GM23338 (cell line): ENCODE measurements around the gene DIAPH1. TPM values are rescaled to one million over a fixed set of nuclear protein-coding genes. Genes with fewer than 3 reads are reported as not detected.

Experiments
- ATAC-seq: fragments of 200-7000 bp; cut with Tn5 transposase; 3 replicates; pipeline ENCODE4 v1.9.1; 2020
- DNase-seq: peaks from one replicate; pipeline ENCODE4 v3.0.0-alpha.2; 2015; ENCODE audit warnings: low spot score
- H2AFZ ChIP-seq: fragments of 200-600 bp; sonication (generic); 2 replicates; pipeline ENCODE4 v1.8.0; 2016; ENCODE audit warnings: antibody characterized with exemption, mild to moderate bottlenecking, moderate library complexity
- H3F3A ChIP-seq: fragments of 200-600 bp; sonication (generic); replicated peaks from 2 replicates; pipeline ENCODE4 v1.8.0; 2017; ENCODE audit warnings: antibody characterized with exemption, mixed run types, low read depth
- H3K27ac ChIP-seq: fragments of 200-600 bp; sonication (generic); 2 replicates; pipeline ENCODE4 v1.6.1; 2016; ENCODE audit warnings: low read depth
- H3K27me3 ChIP-seq: fragments of 200-600 bp; sonication (generic); 2 replicates; pipeline ENCODE4 v1.8.0; 2016; ENCODE audit warnings: mild to moderate bottlenecking, mixed run types, moderate library complexity; ENCODE audit not compliant: insufficient read depth
- H3K36me3 ChIP-seq: fragments of 200-600 bp; sonication (generic); 2 replicates; pipeline ENCODE4 v1.8.0; 2016; ENCODE audit warnings: mild to moderate bottlenecking; ENCODE audit not compliant: insufficient read depth
- H3K4me1 ChIP-seq: fragments of 200-600 bp; sonication (generic); 2 replicates; pipeline ENCODE4 v1.8.0; 2016; ENCODE audit warnings: mild to moderate bottlenecking, moderate library complexity; ENCODE audit not compliant: insufficient read depth
- H3K4me2 ChIP-seq: fragments of 200-600 bp; sonication (generic); 2 replicates; pipeline ENCODE4 v1.7.1; 2017; ENCODE audit warnings: mixed run types
- H3K4me3 ChIP-seq: fragments of 200-600 bp; sonication (generic); 2 replicates; pipeline ENCODE4 v1.6.1; 2016; ENCODE audit warnings: mixed run types
- H3K79me2 ChIP-seq: fragments of 200-600 bp; sonication (generic); replicated peaks from 2 replicates; pipeline ENCODE4 v1.8.0; 2017; ENCODE audit warnings: mild to moderate bottlenecking; ENCODE audit not compliant: insufficient read depth
- H3K9me2 ChIP-seq: fragments of 200-600 bp; sonication (generic); 2 replicates; pipeline ENCODE4 v1.8.0; 2017; ENCODE audit not compliant: insufficient read depth
- H4K20me1 ChIP-seq: fragments of 200-600 bp; sonication (generic); replicated peaks from 2 replicates; pipeline ENCODE4 v1.8.0; 2017; ENCODE audit warnings: mild to moderate bottlenecking; ENCODE audit not compliant: insufficient read depth
- H3K27ac Mint-ChIP-seq: 2 replicates; pipeline ENCODE4 v1.8.0; 2020; ENCODE audit warnings: inconsistent platforms, mild to moderate bottlenecking, moderate library complexity, mixed read lengths
- H3K27me3 Mint-ChIP-seq: 3 replicates; pipeline ENCODE4 v1.8.0; 2022; ENCODE audit warnings: low read depth, mild to moderate bottlenecking, moderate library complexity, mixed read lengths, inconsistent platforms; ENCODE audit not compliant: insufficient read depth, poor library complexity
- H3K36me3 Mint-ChIP-seq: 3 replicates; pipeline ENCODE4 v1.8.0; 2021; ENCODE audit warnings: low read depth, mild to moderate bottlenecking, inconsistent platforms, moderate library complexity, mixed read lengths
- H3K4me1 Mint-ChIP-seq: 3 replicates; pipeline ENCODE4 v1.8.0; 2020; ENCODE audit warnings: mild to moderate bottlenecking, inconsistent platforms, mixed read lengths
- H3K4me3 Mint-ChIP-seq: 3 replicates; pipeline ENCODE4 v1.8.0; 2021; ENCODE audit warnings: moderate library complexity, mild to moderate bottlenecking, inconsistent platforms, mixed read lengths
- H3K9me3 Mint-ChIP-seq: 3 replicates; pipeline ENCODE4 v1.8.0; 2020; ENCODE audit warnings: moderate library complexity, mild to moderate bottlenecking, inconsistent platforms, mixed read lengths
- CREB1 ChIP-seq: fragments of 250-450 bp; sonication (Bioruptor Pico); IDR thresholded peaks from 2 replicates; pipeline ENCODE4 v1.5.0; 2020; ENCODE audit warnings: low read depth, mild to moderate bottlenecking, moderate library complexity
- CTCF ChIP-seq, 2 experiments: fragments of 200-600 bp in 1 of 2; sonication (generic) in 1 of 2; conservative IDR thresholded peaks; 2 replicates each; pipeline versions ENCODE4 v1.5.1 to v1.6.1; 2016 to 2017; ENCODE audit warnings: antibody characterized with exemption in 2 of 2, low read depth in 2 of 2, mild to moderate bottlenecking in 2 of 2, moderate library complexity in 1 of 2
- ETS1 ChIP-seq: IDR thresholded peaks from 2 replicates; pipeline ENCODE4 v1.6.1; 2016; ENCODE audit warnings: antibody characterized with exemption
- EZH2 ChIP-seq: fragments of 200-600 bp; sonication (generic); IDR thresholded peaks from one replicate; pipeline ENCODE4 v1.8.0; 2017; ENCODE audit warnings: antibody characterized with exemption, mild to moderate bottlenecking, low read depth; ENCODE audit not compliant: unreplicated experiment
- EZH2phosphoT487 ChIP-seq: fragments of 200-600 bp; sonication (generic); IDR thresholded peaks from one replicate; pipeline ENCODE4 v1.8.1; 2018; ENCODE audit warnings: antibody characterized with exemption; ENCODE audit not compliant: unreplicated experiment
- JUNB ChIP-seq: IDR thresholded peaks from one replicate; pipeline ENCODE4 v1.6.1; 2016; ENCODE audit warnings: antibody characterized with exemption; ENCODE audit not compliant: unreplicated experiment
- NANOG ChIP-seq: IDR thresholded peaks from 2 replicates; pipeline ENCODE4 v1.6.1; 2016; ENCODE audit warnings: antibody characterized with exemption, borderline replicate concordance
- POLR2AphosphoS5 ChIP-seq: IDR thresholded peaks from 2 replicates; pipeline ENCODE4 v1.6.1; 2016; ENCODE audit warnings: antibody characterized with exemption, low read depth
- REST ChIP-seq: IDR thresholded peaks from one replicate; pipeline ENCODE4 v1.6.1; 2018; ENCODE audit warnings: antibody characterized with exemption; ENCODE audit not compliant: unreplicated experiment
- STAT1 ChIP-seq: IDR thresholded peaks from one replicate; pipeline ENCODE4 v1.6.1; 2016; ENCODE audit warnings: antibody characterized with exemption; ENCODE audit not compliant: unreplicated experiment
- ZNF114 ChIP-seq: fragments of 250-450 bp; sonication (Bioruptor Pico); IDR thresholded peaks from 2 replicates; pipeline ENCODE4 v1.5.0; 2020; ENCODE audit warnings: mild to moderate bottlenecking, moderate library complexity
- ZNF331 ChIP-seq: fragments of 250-450 bp; sonication (Bioruptor Pico); IDR thresholded peaks from 2 replicates; pipeline ENCODE4 v1.5.0; 2020; ENCODE audit warnings: low read depth, mild to moderate bottlenecking, moderate library complexity
- ZNF462 ChIP-seq: fragments of 250-450 bp; sonication (Bioruptor Pico); IDR thresholded peaks from 2 replicates; pipeline ENCODE4 v1.5.0; 2020; ENCODE audit warnings: mild to moderate bottlenecking, moderate library complexity
- polyA plus RNA-seq: library from polyadenylated mRNA; unstranded; fragments of >200 nt; fragmentation: Nextera tagmentation; extraction: Ambion mirVana; gene quantifications from 2 replicates; pipeline ENCODE4 v1.2.1, GENCODE V29; 2016
- total RNA-seq: library from RNA; depleted of rRNA; stranded (reverse); fragments of >200 nt; shearing (Covaris generic); gene quantifications from 2 replicates; pipeline ENCODE4 v1.2.3, GENCODE V29; 2014

The DIAPH1 gene
- total and polyA plus RNA-seq, 2 experiments from 2014 or later, result 42.9 to 104 TPM

- H3K27me3 Mint-ChIP-seq, result no peaks in the 10 kb centered on the region
- peak overlapping the region; percentile 47 for H3K27ac ChIP-seq
- H3K4me3 Mint-ChIP-seq, result no peak overlapping the region; the same call in 2 of the 3 replicates
- no peak overlapping the region for H3K4me2 ChIP-seq
- H2AFZ ChIP-seq, result no peak overlapping the region
- ATAC-seq, result no peak
- H4K20me1 ChIP-seq, result peaks cover 4% of the 10 kb centered on the region
- peaks cover 11% of the 10 kb centered on the region for H3K4me1 ChIP-seq
- 0 out of 2 replicates have a peak, but pooled peaks cover 6% of the 10 kb centered on the region for H3K79me2 ChIP-seq
- no peaks in the 10 kb centered on the region for H3K27me3 ChIP-seq
- H3F3A ChIP-seq, result peaks cover 9% of the 10 kb centered on the region; the same call in 1 of the 2 replicates
- H3K4me3 ChIP-seq, result no peak overlapping the region
- H3K9me2 ChIP-seq, result no peaks in the 10 kb centered on the region
- DNase-seq, result no peak
- H3K9me3 Mint-ChIP-seq, result no peaks in the 10 kb centered on the region
- peaks cover 22% of the 10 kb centered on the region for H3K4me1 Mint-ChIP-seq
- H3K36me3 Mint-ChIP-seq, result peaks cover 64% of the 10 kb centered on the region
- H3K36me3 ChIP-seq, result peaks cover 30% of the 10 kb centered on the region
- H3K27ac Mint-ChIP-seq, result peak overlapping the region; percentile 88
- TF ChIP-seq CTCF (conservative IDR thresholded peaks at IDR 0.05; ENCODE audit: low read depth in 2 of 2), result no peak
- TF ChIP-seq POLR2AphosphoS5, result no peak
- no peak for TF ChIP-seq STAT1
- no peak for TF ChIP-seq CREB1 (CRISPR knock-in tag)
- TF ChIP-seq EZH2phosphoT487, result no peak
- no peak for TF ChIP-seq ZNF331 (CRISPR knock-in tag)
- TF ChIP-seq NANOG, result no peak
- no peak for TF ChIP-seq REST
- no peak for TF ChIP-seq ETS1
- TF ChIP-seq EZH2, result no peak
- no peak for TF ChIP-seq ZNF114 (CRISPR knock-in tag)
- no peak for TF ChIP-seq JUNB
- no peak for TF ChIP-seq ZNF462 (CRISPR knock-in tag)
Observed at GRCh38 chr5:141525653-141526052, 93.1 kb downstream of the DIAPH1 start.
